ENCODE results near the gene ECM1.
A peak's percentile ranks its signal among the peaks of the same experiment; 100 is the strongest.

Gene ECM1

DNA sequence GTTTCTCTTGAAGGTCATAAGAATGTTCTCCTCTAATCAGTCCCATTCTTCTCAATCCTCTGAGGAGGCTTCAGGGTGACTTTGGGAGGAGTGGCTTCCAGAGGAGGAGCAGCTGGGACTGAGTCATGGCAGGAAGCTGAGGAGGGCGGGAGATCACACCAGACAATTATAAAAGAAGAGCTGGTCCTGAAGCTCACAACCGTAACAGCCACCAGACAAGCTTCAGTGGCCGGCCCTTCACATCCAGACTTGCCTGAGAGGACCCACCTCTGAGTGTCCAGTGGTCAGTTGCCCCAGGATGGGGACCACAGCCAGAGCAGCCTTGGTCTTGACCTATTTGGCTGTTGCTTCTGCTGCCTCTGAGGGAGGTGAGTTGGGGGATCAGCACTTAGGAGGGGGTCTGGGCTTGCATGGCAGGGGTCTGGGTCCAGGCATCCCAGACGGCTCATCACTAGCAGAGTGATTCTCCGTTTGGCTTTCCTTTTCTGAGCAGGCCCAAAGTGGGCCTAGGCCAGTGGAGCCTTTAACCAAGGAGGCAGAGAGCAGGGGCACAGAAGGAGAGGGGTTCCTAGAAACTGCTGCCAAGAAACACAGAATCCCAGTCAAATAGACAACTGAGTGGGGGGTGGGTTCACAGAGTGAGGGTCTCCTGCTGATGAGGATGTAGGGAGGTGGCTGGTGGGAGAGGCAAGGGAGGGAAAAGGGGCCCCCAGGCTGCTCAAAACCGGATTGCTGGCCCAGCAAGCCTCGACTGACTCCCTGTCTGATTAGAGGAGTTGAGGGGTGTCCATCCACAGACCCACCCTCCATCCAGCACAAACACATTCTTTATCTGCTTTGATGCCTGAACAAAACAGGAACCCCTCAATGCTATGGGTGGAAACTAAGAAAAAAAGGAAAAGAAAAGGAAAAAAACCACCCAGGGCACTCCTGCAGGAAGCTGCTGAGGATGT is at the start of gene ECM1:
Gene ECM1 (plus strand): TSS at position 198 of the 953 bp plus-strand sequence. CDS start 101 bp downstream, at position 299.
- no peak for ATAC-seq
- DNase-seq: no peak

DNA sequence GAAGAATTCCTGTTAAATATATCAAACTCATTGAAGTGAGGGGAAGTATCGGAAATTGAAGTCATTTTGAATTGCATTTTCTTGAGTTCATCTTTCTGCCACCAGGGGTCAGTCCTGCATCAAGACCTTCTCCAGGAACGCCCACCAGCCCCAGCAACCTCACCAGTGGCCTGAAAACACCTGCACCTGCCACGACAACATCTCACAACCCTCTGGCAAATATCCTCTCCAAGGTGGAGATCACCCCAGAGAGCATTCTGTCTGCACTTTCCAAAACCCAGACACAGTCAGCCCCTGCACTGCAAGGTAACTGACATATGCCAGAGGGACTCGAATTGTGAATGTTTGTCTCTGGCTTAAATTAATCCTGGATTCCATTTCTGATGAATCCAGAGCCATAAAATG is 43.5 kb upstream of the ECM1 start:
- DNase-seq: peak; percentile 76
- ATAC-seq: peak; percentile 46

DNA sequence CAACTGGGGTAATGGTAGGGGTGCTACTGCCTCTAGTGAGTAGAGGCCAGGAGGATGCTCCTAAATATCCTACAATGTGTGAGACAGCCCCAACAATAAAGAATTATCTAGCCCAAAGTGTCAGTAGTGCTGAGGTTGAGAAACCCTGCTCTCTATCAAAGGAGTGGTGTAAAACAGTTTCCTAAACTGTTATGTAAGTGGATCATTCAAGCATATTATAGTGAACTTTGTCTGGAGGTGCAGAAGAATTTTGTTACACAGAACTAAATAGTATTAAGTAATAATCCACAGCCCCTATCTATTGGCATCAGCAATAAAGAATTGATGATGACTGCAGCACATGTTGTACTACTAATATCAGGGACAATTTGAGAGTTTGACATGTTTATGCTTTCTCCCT is 40.9 kb upstream of the ECM1 start:
- no peak for DNase-seq
- no peak for ATAC-seq

DNA sequence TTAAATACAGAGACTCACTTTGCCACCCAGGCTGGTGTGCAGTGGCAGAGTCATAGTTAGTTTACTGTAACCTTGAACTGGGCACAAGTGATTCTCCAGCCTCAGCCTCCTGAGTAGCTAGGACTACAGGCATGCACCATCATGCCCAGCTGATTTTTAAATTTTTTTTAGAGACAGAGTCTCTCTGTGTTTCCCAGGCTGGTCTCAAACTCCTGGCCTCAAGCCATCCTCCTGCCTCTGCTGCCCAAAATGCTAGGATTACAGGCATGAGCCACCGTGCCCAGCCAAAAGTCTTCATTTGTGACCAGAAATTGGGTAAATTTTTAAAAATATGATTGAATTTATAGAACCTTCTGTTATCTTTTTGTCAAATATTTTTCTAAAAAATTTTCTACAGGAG is 38.6 kb upstream of the ECM1 start:
- ATAC-seq (no peak), DNase-seq (no peak)

- DNase-seq: no peak
- no peak for ATAC-seq
Measured at GRCh38 chr1:150472601-150473200, 35.2 kb upstream of the ECM1 start.

DNA sequence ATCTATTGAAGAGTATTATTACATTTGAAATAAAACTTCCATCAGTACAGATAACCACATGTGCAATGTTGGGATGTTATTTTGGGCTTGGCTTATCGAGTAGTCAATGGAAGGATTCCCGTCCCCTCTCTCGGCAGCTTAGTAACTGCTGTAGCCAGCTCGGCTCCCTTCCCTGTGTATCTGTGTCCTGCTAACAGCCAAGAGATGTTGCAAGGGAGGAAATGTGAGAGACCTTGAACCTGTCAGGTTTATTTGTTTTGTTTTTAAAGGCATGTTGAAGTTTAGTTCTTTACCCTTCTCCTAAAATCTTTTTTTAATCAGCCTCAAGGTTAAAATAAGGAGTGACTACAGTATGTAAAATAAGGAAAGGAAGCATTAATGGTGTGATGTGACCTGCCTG is 34.2 kb upstream of the ECM1 start:
- ATAC-seq (no peak), DNase-seq (no peak)

GRCh38 chr1:150474869-150475268 is 33.0 kb upstream of the ECM1 start:
- DNase-seq (no peak), ATAC-seq (no peak)

DNA sequence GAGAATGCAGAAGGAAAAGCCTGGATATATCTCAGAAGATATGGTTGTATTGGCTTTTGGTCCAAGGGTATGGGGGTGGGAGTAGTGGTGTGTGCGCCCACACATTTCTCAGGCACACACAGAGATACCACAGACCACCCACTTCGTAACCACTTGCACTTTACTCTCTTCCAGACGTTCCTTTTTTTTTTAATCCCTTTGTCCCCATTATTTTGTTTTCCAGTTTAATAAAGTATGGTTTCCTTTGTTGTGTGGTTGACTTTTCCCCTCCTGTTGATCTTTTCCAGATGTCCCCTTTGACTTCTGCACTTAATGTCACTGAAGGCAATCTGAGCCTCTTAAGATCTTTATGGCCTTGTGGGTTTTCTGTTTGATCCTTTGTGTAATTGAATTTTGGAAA is 31.2 kb upstream of the ECM1 start:
- DNase-seq (no peak), ATAC-seq (no peak)

DNA sequence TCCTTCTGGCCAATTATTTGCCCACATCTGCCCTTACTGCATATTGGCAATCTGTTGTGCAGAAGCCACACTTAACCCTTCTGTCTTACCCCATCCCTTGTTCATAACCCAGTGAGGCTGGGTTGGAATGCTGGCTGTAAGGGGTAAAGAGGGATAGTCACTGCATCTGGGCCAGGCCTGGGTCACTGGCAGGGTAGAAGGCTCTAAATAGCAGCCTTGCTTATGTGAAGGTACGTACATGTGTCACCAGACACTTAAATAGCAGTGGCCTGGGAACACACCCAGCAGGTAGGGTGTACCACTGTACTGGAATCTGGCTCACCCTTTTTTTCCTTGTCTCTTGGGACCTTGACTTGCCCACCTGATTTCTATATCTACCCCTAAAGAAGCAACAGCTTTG is 30.6 kb upstream of the ECM1 start:
- DNase-seq (no peak), ATAC-seq (no peak)

GRCh38 chr1:150477733-150478132 is 30.2 kb upstream of the ECM1 start:
- ATAC-seq (no peak), DNase-seq (no peak)

GRCh38 chr1:150479370-150479769 is 28.5 kb upstream of the ECM1 start:
- no peak for DNase-seq
- no peak for ATAC-seq

GRCh38 chr1:150479927-150480352 is 28.0 kb upstream of the ECM1 start:
- ATAC-seq (no peak), DNase-seq (no peak)

- DNase-seq (no peak), ATAC-seq (no peak)
Measured at GRCh38 chr1:150484431-150484830, 23.5 kb upstream of the ECM1 start.

DNA sequence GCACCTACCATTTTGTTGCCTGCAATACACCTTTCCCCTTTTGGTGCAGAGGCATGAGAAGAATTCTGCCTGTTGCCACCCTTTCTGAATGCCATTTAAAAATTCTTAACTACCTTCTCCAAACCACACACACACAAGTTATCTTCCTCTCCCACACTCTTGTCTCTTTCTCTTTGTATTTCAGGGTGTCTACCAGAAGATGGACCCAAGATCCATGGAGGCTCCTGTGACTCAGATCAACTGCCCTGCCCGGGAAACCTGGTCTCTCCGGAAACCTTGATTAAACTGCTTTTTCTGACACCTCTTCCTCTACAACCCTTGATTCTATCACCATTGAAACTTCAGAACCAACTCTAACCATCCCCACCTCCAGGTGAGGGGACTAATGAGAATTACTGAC is 23.0 kb upstream of the ECM1 start:
- DNase-seq (no peak), ATAC-seq (no peak)

GRCh38 chr1:150486966-150487762 is 20.7 kb upstream of the ECM1 start, which contains the start of gene TARS2:
TSS of gene TARS2 (plus strand) at chr1:150487419. CDS start at chr1:150487451, 32 bp downstream.
- ATAC-seq (peak; percentile 100), DNase-seq (peak; percentile 94)

- DNase-seq (no peak), ATAC-seq (no peak)
Measured at GRCh38 chr1:150487763-150488115, 20.2 kb upstream of the ECM1 start.

GRCh38 chr1:150493175-150493574 is 14.7 kb upstream of the ECM1 start:
- no peak for ATAC-seq
- DNase-seq: no peak

- ATAC-seq (no peak), DNase-seq (no peak)
Measured at GRCh38 chr1:150498342-150498741, 9.6 kb upstream of the ECM1 start.

DNA sequence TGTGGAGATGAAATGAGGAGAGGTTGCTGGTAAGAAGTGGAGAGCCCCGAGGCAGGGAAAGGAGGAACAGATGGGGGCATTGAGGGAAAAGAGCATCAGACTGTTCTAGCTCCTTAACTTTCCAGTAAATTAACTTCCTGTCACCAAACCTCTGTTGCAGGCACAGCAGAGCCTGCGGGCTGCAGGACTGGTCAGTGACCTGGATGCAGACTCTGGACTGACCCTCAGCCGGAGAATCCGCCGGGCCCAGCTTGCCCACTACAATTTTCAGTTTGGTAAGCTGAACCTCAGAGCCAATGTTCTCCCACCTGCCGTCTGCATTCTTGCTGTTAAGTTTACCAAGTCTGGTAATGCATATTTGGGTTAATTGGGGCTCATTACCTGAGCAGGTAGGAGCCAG is 2.5 kb upstream of the ECM1 start:
- no peak for DNase-seq

DNA sequence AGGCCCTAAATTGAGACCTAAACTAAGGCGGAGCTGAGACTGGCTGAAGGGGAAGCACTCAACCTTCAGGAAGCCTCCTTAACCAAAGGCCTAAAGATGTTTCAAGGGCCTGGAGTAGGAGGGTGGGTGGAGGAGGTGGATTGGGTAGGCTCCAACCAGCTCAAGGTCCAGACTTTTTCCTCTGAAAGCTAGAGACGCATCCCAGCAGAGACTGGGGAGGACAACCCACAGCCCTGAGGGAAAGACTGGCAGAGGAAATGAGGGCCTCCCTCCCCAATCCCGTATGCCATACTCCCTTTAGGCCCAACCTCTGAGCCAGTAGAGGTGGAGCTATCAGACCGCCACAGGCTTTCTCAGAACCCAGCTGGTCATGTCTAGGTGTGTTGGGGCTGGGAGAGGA is 1.1 kb downstream of the ECM1 start:
- DNase-seq (no peak), ATAC-seq (no peak)

More for the DNA sequence above, 2.5 kb upstream of the ECM1 start:
- no peak for ATAC-seq

DNA sequence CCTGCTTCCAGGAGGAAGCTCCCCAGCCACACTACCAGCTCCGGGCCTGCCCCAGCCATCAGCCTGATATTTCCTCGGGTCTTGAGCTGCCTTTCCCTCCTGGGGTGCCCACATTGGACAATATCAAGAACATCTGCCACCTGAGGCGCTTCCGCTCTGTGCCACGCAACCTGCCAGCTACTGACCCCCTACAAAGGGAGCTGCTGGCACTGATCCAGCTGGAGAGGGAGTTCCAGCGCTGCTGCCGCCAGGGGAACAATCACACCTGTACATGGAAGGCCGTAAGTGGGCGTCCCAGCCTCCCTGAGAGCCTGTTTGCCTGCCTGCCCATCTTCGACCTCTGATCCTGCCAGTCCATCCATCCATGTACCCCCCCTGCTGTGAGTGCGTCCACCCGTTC is 3.6 kb downstream of the ECM1 start:
- no peak for ATAC-seq
- DNase-seq: no peak

DNA sequence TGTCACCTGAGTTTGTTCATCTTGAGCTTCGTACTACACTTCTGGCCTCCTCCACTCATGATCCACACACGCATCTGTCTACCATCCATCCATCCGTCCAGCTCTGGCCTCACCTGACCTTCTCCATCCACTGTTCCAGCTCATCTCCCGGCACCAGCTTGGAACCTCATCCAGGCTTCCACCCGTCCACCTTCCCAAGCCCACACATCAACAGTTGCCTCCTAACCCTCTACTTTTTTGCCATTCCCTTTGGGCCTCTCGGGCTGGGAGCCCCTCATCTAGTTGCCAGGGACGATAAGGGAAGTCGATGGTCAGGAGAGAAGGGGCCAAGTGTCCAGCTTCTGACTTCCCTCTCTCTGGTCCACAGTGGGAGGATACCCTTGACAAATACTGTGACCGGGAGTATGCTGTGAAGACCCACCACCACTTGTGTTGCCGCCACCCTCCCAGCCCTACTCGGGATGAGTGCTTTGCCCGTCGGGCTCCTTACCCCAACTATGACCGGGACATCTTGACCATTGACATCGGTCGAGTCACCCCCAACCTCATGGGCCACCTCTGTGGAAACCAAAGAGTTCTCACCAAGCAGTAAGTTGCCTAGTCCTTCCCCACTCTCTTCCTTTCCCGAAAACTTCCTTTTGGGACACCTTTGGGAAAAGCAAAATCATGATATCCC is 4.2 kb downstream of the ECM1 start:
- ATAC-seq (no peak), DNase-seq (no peak)
